ENCODE measurements around the gene MRPL50. TPM values are rescaled to one million over a fixed set of nuclear protein-coding genes. Genes with fewer than 3 reads are reported as not detected.

MRPL50 gene
- total RNA-seq, 1 experiment from 2014 or later = 15.4 TPM

- CTCF ChIA-PET = interaction anchor here (1.0 kb wide), 1 partner anchor 33 kb away, joined by 3 read pairs; no protein-coding TSS in a partner anchor
- intact Hi-C loops (cut with micrococcal nuclease) = no loop called here
These were observed 44.2 kb downstream of the MRPL50 start for GRCh38 chr9:101354143-101354764.

GRCh38 chr9:101353683-101354082 is 44.7 kb downstream of the MRPL50 start:
- intact Hi-C loops (cut with micrococcal nuclease) = no loop called here
- POLR2A ChIA-PET = interaction anchor here (0.6 kb wide), 1 partner anchor 13 kb away, joined by 4 read pairs; no protein-coding TSS in a partner anchor
- Mint-ChIP-seq H3K27ac (ENCODE audit: low read depth, unreplicated experiment) (no peak overlapping the region), H3K27me3 (ENCODE audit: insufficient read depth, unreplicated experiment) (peaks cover 3% of the 10 kb centered on the region), H3K4me3 (ENCODE audit: unreplicated experiment) (no peak overlapping the region), H3K36me3 (ENCODE audit: insufficient read depth, unreplicated experiment) (no peaks in the 10 kb centered on the region), H3K4me1 (ENCODE audit: insufficient read depth, unreplicated experiment) (no peaks in the 10 kb centered on the region), H3K9me3 (ENCODE audit: unreplicated experiment) (no peaks in the 10 kb centered on the region)
- CTCF ChIA-PET = interaction anchor here (1.0 kb wide), 1 partner anchor 34 kb away, joined by 3 read pairs; no protein-coding TSS in a partner anchor
- BruUV-seq (replicated peaks) = no TSS peak
- no peak for DNase-seq (ENCODE audit: unreplicated experiment)
- TF ChIP-seq CTCF (IDR thresholded peaks at IDR 0.05; ENCODE audit: unreplicated experiment) = no peak

More at GRCh38 chr9:101354143-101354764, 44.2 kb downstream of the MRPL50 start:
- BruUV-seq (replicated peaks) = no TSS peak
- Mint-ChIP-seq H3K36me3 (ENCODE audit: insufficient read depth, unreplicated experiment) (no peaks in the 10 kb centered on the region), H3K9me3 (ENCODE audit: unreplicated experiment) (no peaks in the 10 kb centered on the region), H3K27ac (ENCODE audit: low read depth, unreplicated experiment) (no peak overlapping the region), H3K4me3 (ENCODE audit: unreplicated experiment) (no peak overlapping the region), H3K27me3 (ENCODE audit: insufficient read depth, unreplicated experiment) (no peaks in the 10 kb centered on the region), H3K4me1 (ENCODE audit: insufficient read depth, unreplicated experiment) (no peaks in the 10 kb centered on the region)
- DNase-seq (ENCODE audit: unreplicated experiment) = peak; percentile 5
- POLR2A ChIA-PET = interaction anchor here (0.6 kb wide), 1 partner anchor 13 kb away, joined by 4 read pairs; no protein-coding TSS in a partner anchor
- no peak for TF ChIP-seq CTCF (IDR thresholded peaks at IDR 0.05; ENCODE audit: unreplicated experiment)

- H3K36me3 Mint-ChIP-seq (ENCODE audit: insufficient read depth, unreplicated experiment) = no peaks in the 10 kb centered on the region
- no peaks in the 10 kb centered on the region for H3K4me1 Mint-ChIP-seq (ENCODE audit: insufficient read depth, unreplicated experiment)
- BruUV-seq (replicated peaks) = no TSS peak
- no peak for DNase-seq (ENCODE audit: unreplicated experiment)
- H3K27me3 Mint-ChIP-seq (ENCODE audit: insufficient read depth, unreplicated experiment) = peaks cover 10% of the 10 kb centered on the region
- H3K27ac Mint-ChIP-seq (ENCODE audit: low read depth, unreplicated experiment) = no peak overlapping the region
- no peak overlapping the region for H3K4me3 Mint-ChIP-seq (ENCODE audit: unreplicated experiment)
- intact Hi-C loops (cut with micrococcal nuclease) = no loop called here
- CTCF ChIA-PET = no interaction called here
- H3K9me3 Mint-ChIP-seq (ENCODE audit: unreplicated experiment) = no peaks in the 10 kb centered on the region
- TF ChIP-seq CTCF (IDR thresholded peaks at IDR 0.05; ENCODE audit: unreplicated experiment) = no peak
- POLR2A ChIA-PET = no interaction called here
These were observed 45.4 kb downstream of the MRPL50 start for GRCh38 chr9:101352892-101353463.

GRCh38 chr9:101350285-101350684 is 48.1 kb downstream of the MRPL50 start:
- ChIA-PET CTCF (interaction anchor here (0.5 kb wide), 1 partner anchor 46 kb away, joined by 3 read pairs; no protein-coding TSS in a partner anchor), POLR2A (no interaction called here)
- no peak for TF ChIP-seq CTCF (IDR thresholded peaks at IDR 0.05; ENCODE audit: unreplicated experiment)
- DNase-seq (ENCODE audit: unreplicated experiment) = no peak
- no peaks in the 10 kb centered on the region for H3K9me3 Mint-ChIP-seq (ENCODE audit: unreplicated experiment)
- H3K4me1 Mint-ChIP-seq (ENCODE audit: insufficient read depth, unreplicated experiment) = no peaks in the 10 kb centered on the region
- H3K27me3 Mint-ChIP-seq (ENCODE audit: insufficient read depth, unreplicated experiment) = peaks cover 35% of the 10 kb centered on the region
- intact Hi-C loops (cut with micrococcal nuclease) = no loop called here
- H3K36me3 Mint-ChIP-seq (ENCODE audit: insufficient read depth, unreplicated experiment) = no peaks in the 10 kb centered on the region
- no peak overlapping the region for H3K4me3 Mint-ChIP-seq (ENCODE audit: unreplicated experiment)
- no peak overlapping the region for H3K27ac Mint-ChIP-seq (ENCODE audit: low read depth, unreplicated experiment)
- no TSS peak for BruUV-seq (replicated peaks)

All from MCF 10A (cell line).